Small intestine (tissue), 7 donors: Measurements from ENCODE around the gene ZNF575. TPM values are rescaled to one million over a fixed set of nuclear protein-coding genes. Genes with fewer than 3 reads are reported as not detected.

Experiments used
- DNase-seq, 2 donors: peaks; one replicate each; pipeline versions ENCODE4 v3.0.0 to v3.0.0-alpha.2; 2013
- FAIRE-seq: peaks from 2 replicates; lab custom pipeline; 2012; peaks lifted over from hg19 to GRCh38; lab: Jason Lieb, UNC
- H3K27ac ChIP-seq, 3 donors: one replicate each; pipeline ENCODE4 v1.5.1; 2013; ENCODE audit warnings: low read length in 2 of 3, mild to moderate bottlenecking in 2 of 3, control low read depth in 1 of 3, inconsistent platforms in 1 of 3, low read depth in 1 of 3, moderate library complexity in 1 of 3
- H3K27me3 ChIP-seq, 3 donors: one replicate each; pipeline ENCODE4 v1.6.1; 2013; ENCODE audit warnings: low read length in 3 of 3, inconsistent platforms in 1 of 3; ENCODE audit not compliant: control insufficient read depth in 3 of 3, insufficient read depth in 3 of 3
- H3K36me3 ChIP-seq, 3 donors: one replicate each; pipeline ENCODE4 v1.6.1; 2013; ENCODE audit warnings: low read length in 3 of 3, inconsistent platforms in 1 of 3, low read depth in 1 of 3, mild to moderate bottlenecking in 1 of 3, moderate library complexity in 1 of 3; ENCODE audit not compliant: control insufficient read depth in 3 of 3, insufficient read depth in 2 of 3
- H3K4me1 ChIP-seq, 3 donors: one replicate each; pipeline ENCODE4 v1.6.1; 2013; ENCODE audit warnings: low read length in 2 of 3, inconsistent platforms in 1 of 3, low read depth in 1 of 3, mild to moderate bottlenecking in 1 of 3, moderate library complexity in 1 of 3; ENCODE audit not compliant: control insufficient read depth in 3 of 3, insufficient read depth in 2 of 3
- H3K4me3 ChIP-seq, 3 donors: one replicate each; pipeline ENCODE4 v1.5.1; 2013; ENCODE audit warnings: low read length in 3 of 3, control low read depth in 1 of 3, inconsistent platforms in 1 of 3, low read depth in 1 of 3, mild to moderate bottlenecking in 1 of 3, moderate library complexity in 1 of 3
- H3K9me3 ChIP-seq, 2 donors: one replicate each; pipeline ENCODE4 v1.6.1; 2013; ENCODE audit warnings: low read depth in 1 of 2, low read length in 1 of 2; ENCODE audit not compliant: control insufficient read depth in 2 of 2, insufficient read depth in 1 of 2
- WGBS, 3 donors: extraction: QIAGEN DNeasy Blood & Tissue Kit; methylation state at CpG; one replicate each; pipeline ENCODE4 v1.1.7; 2013; 5-methylcytosine and 5-hydroxymethylcytosine counted together
- polyA plus RNA-seq, 4 donors: library from polyadenylated mRNA; stranded (reverse) in 3 of 4; unstranded in 1 of 4; fragments of 200-250 nt in 3 of 4; fragments of 120-200 nt in 1 of 4; gene quantifications; one replicate each; pipeline versions ENCODE4 v1.2.1 to v1.2.3, GENCODE V29; 2013
- donor health status: healthy with polysubstance abuse.
- donor health status: control.
- donor health status: control.
- donor health status: Bipolar disorder and iron deficiency.
- donor health status: healthy.

ZNF575 gene
- polyA plus RNA-seq, 4 donors, result 1.1 to 4.5 (median 1.9) TPM

- WGBS, 3 donors, result 74 to 84% (median 80%) methylated on average over 8 of the region's 8 CpGs
- no peak for DNase-seq
- H3K27me3 ChIP-seq, result no peaks in the 10 kb centered on the region
- peaks cover 0 to 9% (median 0%) of the 10 kb centered on the region in 3 donors for H3K4me1 ChIP-seq
- FAIRE-seq, result no peak
- H3K27ac ChIP-seq, result no peak overlapping the region
- H3K4me3 ChIP-seq, result no peak overlapping the region
- no peaks in the 10 kb centered on the region for H3K9me3 ChIP-seq
- H3K36me3 ChIP-seq, result peaks cover 8 to 60% (median 9%) of the 10 kb centered on the region in 3 donors
Observed at GRCh38 chr19:43495082-43495481, 37.9 kb upstream of the ZNF575 start.

- H3K27me3 ChIP-seq, result no peaks in the 10 kb centered on the region
- no peak overlapping the region for H3K27ac ChIP-seq
- H3K4me1 ChIP-seq, result peaks cover 0 to 13% (median 0%) of the 10 kb centered on the region in 3 donors
- no peaks in the 10 kb centered on the region for H3K9me3 ChIP-seq
- DNase-seq, result no peak
- H3K4me3 ChIP-seq, result no peak overlapping the region
- WGBS, 3 donors, result 94 to 100% (median 98%) methylated on average over 7 of the region's 7 CpGs
- peaks cover 8 to 57% (median 9%) of the 10 kb centered on the region in 3 donors for H3K36me3 ChIP-seq
- no peak for FAIRE-seq
Observed at GRCh38 chr19:43496960-43497359, 36.0 kb upstream of the ZNF575 start.

GRCh38 chr19:43498233-43498842 lies 34.6 kb upstream of the ZNF575 start:
- peaks cover 0 to 19% (median 0%) of the 10 kb centered on the region in 3 donors for H3K4me1 ChIP-seq
- H3K4me3 ChIP-seq, result no peak overlapping the region
- H3K27ac ChIP-seq, result peak overlapping the region in 1 of 3 donors; percentile 54
- peaks cover 8 to 59% (median 9%) of the 10 kb centered on the region in 3 donors for H3K36me3 ChIP-seq
- 78 to 93% (median 91%) methylated on average over 5 of the region's 5 CpGs for WGBS, 3 donors
- DNase-seq, result no peak
- no peak for FAIRE-seq
- H3K27me3 ChIP-seq, result no peaks in the 10 kb centered on the region
- H3K9me3 ChIP-seq, result no peaks in the 10 kb centered on the region

- H3K27me3 ChIP-seq, result no peaks in the 10 kb centered on the region
- no peak for FAIRE-seq
- H3K9me3 ChIP-seq, result no peaks in the 10 kb centered on the region
- H3K4me3 ChIP-seq, result no peak overlapping the region
- peak overlapping the region in 2 of 3 donors; percentile 8 to 54 for H3K27ac ChIP-seq
- WGBS, 3 donors, result 59 to 78% (median 70%) methylated on average over 3 of the region's 3 CpGs
- H3K4me1 ChIP-seq, result peaks cover 0 to 19% (median 0%) of the 10 kb centered on the region in 3 donors
- H3K36me3 ChIP-seq, result peaks cover 8 to 57% (median 9%) of the 10 kb centered on the region in 3 donors
- peak; percentile 66 to 73 for DNase-seq
Observed at GRCh38 chr19:43499042-43499441, 33.9 kb upstream of the ZNF575 start.

- Histone ChIP-seq H3K36me3 (peaks cover 1 to 46% (median 3%) of the 10 kb centered on the region in 3 donors), H3K9me3 (no peaks in the 10 kb centered on the region), H3K27me3 (no peaks in the 10 kb centered on the region), H3K4me3 (no peak overlapping the region), H3K27ac (no peak overlapping the region), H3K4me1 (peaks cover 0 to 25% (median 6%) of the 10 kb centered on the region in 3 donors)
- WGBS, 3 donors, result 72 to 95% (median 93%) methylated on average over 42 to 43 of the region's 43 CpGs
- DNase-seq (peak in 1 of 2 donors; percentile 47), FAIRE-seq (no peak)
Observed at GRCh38 chr19:43501661-43502418, 31.1 kb upstream of the ZNF575 start.

GRCh38 chr19:43502419-43502976 lies 30.5 kb upstream of the ZNF575 start:
- Histone ChIP-seq H3K4me3 (peak overlapping the region in 1 of 3 donors; percentile 93), H3K36me3 (peaks cover 0 to 40% (median 0%) of the 10 kb centered on the region in 3 donors), H3K27me3 (no peaks in the 10 kb centered on the region), H3K27ac (peak overlapping the region in 1 of 3 donors; percentile 97), H3K9me3 (no peaks in the 10 kb centered on the region), H3K4me1 (peaks cover 0 to 25% (median 6%) of the 10 kb centered on the region in 3 donors)
- WGBS, 3 donors, result 86 to 93% (median 91%) methylated on average over 21 to 23 of the region's 23 CpGs
- FAIRE-seq, result no peak
- DNase-seq, result peak in 1 of 2 donors; percentile 13

GRCh38 chr19:43503501-43504425 lies 29.2 kb upstream of the ZNF575 start:
- Histone ChIP-seq H3K4me3 (peak overlapping the region; percentile 69 to 93 (median 71)), H3K36me3 (peaks cover 0 to 43% (median 4%) of the 10 kb centered on the region in 3 donors), H3K4me1 (peaks cover 0 to 30% (median 6%) of the 10 kb centered on the region in 3 donors), H3K9me3 (no peaks in the 10 kb centered on the region), H3K27me3 (no peaks in the 10 kb centered on the region), H3K27ac (peak overlapping the region; percentile 80 to 97 (median 88))
- 1% methylated on average over 59 to 64 of the region's 64 CpGs for WGBS, 3 donors
- DNase-seq, result peak; percentile 96 to 98
- FAIRE-seq, result no peak
